Putamen (tissue), 1 donor: ENCODE data around the gene DCP1B.

Experiments
- DNase-seq: peaks from one replicate; pipeline ENCODE4 v3.0.0-alpha.2; 2016; ENCODE audit warnings: low spot score

DCP1B gene

GRCh38 chr12:2017546-2018337 lies 13.5 kb upstream of the DCP1B start:
- DNase-seq = no peak

DNA sequence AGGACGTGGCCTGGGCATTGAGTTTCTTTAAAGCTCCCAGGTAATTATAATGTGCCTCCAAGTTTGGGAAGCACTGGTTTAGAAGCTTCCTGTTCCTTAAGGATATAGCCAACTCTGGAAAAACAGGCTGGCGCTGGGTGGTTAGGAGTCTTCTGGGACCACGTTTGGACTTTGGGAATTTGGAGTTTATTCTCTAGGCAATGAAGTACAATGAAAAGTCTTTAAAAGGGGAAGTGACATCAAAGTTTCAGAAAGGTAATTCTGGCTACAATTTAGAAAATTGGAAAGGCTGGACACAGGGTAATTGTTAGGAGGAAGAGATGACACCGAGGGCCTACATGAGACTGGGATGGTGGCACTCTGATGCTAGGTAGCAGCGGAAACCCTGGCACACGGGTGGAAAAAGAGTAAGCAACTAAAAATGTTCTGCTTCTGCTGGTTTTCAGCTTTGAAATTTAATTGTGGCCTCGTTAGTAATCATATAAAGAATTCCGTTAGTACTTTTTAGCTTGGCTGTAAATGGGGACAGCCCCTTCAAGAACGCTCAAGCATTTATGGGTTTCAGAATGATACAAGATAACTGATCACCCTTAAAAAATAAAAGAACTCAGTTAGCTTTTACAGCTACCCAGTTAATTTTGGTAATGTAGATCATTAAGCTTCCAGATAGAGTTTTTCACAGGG lies 12.7 kb upstream of the DCP1B start:
- no peak for DNase-seq

DNA sequence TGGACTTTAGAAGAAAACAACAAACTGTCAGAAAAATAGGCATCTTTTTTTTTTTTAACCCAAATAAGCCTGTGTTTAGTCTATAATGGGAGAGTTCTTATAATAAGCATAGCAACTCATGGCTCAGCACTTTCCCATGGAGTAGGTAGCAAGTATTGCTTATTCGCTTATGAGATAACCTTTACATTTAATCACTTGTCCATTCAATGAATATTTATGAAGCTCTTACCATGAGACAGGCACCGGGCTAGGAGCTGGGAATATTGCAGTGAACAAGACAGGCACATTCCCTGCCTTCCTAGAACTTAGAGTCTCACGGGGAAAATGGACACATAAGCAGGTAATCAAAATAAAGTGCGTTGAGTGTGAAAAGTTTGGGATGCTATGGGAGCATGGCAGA lies 10.0 kb upstream of the DCP1B start:
- no peak for DNase-seq

- DNase-seq = peak; percentile 42
These were observed 9.4 kb upstream of the DCP1B start for GRCh38 chr12:2013527-2014223.

- no peak for DNase-seq
These were observed 8.8 kb upstream of the DCP1B start for GRCh38 chr12:2013086-2013485.

DNA sequence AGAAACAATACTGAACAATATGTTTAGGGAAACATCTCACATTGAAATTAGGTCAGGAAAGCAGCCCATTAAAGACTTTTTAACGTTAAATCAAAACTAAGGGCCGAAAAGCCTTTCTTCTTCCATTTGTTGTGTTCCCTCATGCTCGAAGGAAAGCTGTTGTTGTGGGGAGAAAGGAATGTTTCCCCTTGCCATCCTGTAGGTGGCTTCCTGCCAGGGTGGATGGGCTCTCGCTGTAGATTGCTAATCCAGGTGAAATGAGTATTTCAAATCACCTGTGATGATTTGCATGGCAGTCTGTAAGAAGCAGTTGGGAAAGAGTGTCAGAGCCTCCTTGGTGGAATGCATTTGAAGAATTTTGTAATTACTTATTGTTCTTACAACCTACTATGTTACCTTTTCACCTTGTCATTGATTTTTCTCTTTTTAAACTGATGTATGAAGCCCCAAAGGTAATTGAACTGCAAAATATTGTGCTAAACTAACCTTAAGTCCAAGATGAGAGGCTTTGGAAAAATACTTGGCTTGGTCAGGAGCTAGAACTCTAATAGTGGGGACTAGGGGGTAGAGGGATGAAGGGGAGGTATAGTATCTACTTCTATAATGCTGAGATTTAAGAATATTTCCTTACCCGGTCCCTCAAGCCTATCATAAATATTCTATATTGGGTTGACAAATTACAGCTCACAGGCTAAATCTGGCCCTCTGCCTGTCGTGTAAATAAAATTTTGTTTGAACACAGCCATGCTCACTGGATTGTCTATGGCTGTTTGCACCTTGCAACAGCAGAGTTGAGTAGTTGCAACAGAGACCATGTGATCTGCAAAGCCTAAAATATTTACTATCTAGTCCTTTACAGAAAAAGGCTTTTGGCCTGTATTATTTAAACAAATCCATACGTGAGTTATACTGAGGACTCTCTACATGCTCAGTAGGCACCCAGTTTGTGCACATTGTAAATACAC lies 7.7 kb upstream of the DCP1B start:
- no peak for DNase-seq

DNA sequence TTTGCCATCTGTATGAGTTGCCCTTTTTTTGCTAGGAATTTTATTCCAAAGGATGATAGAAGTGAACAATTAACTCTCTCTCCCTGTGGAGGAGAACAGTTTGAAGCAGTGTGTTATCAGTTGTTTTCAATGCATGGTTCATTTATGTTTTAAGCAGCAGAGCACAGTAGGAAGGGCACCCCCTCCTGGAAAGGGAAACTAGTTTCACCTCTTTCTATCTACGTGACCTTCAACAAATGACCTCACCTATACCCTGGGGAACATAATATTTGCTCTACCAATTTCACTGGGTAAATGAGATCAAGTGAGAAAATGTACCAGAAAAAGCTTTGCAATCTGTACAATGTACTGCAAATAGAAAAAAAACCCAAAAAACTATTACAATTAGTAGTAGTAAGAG lies 5.4 kb upstream of the DCP1B start:
- no peak for DNase-seq

DNA sequence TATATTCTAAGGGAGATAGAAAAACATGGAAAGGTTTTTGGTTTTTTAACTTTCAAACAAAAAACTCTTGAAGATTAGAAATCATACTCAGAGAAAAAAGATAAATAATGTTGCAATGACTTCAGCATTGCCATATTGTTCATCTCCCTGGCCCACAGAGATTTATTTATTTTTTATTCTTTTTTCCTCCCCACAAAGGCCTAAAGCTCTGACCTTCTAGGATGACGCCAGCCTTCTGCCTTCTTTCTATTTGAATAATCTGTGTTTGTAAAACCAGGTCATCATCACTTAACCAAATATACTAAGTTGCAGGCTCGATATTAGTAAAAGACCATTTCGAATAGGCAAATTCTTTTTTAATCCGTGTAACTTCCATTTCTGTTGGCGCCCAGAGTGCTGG lies 4.4 kb upstream of the DCP1B start:
- DNase-seq = no peak

GRCh38 chr12:2003676-2004112 lies 563 bp downstream of the DCP1B start:
- DNase-seq = no peak

DNA sequence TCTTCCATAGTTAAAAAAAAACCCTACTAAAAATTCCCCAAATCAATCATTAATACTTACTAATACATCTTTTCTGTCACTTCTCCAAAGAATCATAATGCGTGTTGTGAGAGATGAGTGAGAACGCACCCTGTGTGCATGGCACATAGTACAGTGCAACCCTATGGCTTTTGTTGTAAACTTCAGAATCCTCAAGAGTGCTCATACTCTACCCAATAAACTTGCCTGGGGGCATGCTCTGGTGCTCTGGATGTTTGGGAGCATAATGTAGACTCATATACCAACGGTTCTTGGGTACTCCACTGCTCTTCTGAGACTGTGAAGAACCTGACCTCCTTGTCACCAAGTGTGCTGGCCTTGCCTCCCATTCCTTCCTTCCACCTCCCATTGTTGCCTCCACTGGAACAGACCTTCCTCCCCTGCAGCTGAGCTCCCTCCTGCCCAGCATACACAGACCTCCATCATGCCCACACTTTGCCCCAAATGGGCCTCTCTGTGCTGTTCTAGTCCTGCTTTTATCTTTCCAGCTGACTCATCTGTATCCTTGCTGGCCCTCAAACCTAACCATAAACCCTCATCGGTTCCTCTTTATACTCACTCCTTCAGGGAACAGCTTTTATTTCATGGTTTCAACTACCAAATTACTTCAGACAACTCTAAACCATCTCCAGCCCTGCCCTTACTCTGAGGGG lies 8.9 kb downstream of the DCP1B start:
- DNase-seq = no peak

GRCh38 chr12:1994429-1995143 lies 9.7 kb downstream of the DCP1B start:
- DNase-seq = peak; percentile 44

DNA sequence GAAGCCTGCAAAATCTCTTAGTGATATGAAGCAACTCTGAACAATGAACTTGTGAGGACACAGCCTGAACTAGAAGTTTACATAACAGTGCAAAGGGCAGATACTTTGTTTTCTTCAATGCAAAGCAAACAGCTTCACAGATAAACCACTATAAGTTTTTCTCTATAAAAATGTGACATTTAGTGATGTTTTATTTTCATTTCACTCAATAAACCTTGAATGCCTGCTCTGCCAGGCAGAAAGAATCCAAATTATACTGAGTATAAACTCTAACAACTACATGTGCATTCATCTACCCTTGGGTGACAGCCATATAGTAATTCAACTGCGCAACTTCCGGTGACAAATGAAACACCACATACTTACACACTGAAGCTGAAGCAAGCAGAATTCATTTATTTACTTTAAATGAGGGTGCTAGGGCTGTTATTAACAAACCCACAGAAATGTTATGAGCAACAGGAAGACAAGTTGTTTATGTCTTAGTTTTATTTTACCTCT lies 10.3 kb downstream of the DCP1B start:
- DNase-seq = no peak

- DNase-seq = no peak
These were observed 10.9 kb downstream of the DCP1B start for GRCh38 chr12:1993341-1993740.

DNA sequence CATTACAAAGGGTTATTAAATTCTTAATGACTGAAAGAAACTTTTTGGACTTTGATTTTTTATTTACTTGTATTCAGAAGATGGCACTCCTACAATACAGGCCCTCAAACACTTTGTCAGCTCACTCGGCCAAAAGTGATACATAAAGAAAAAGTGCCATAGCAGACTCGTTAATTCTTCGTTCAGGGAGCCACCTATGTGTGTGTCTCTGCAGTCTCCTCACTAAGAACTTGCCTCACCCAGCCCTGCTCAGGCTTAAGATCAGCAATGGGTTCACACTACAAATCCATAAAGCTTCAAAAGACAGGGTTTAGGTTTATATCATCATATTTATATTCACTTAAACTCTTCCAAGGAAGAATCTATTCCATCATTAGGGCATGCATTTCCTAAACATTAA lies 11.5 kb downstream of the DCP1B start:
- no peak for DNase-seq

DNA sequence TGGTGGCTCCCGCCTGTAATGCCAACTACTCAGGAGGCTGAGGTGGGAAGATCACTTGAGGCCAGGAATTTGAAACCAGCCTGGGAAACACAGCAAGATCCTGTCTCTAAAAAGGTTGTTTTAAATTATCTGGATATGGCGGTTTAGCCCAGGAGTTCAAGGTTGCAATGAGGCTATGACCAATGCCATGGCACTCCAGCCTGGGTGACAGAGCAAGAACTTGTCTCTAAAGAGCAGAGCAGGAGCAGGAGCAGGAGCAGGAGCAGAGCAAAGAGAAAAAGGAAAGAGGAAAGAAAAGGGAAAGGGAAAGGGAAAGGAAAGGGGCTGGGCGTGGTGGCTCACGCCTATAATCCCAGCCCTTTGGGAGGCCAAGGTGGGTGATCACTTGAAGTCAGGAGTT lies 15.1 kb downstream of the DCP1B start:
- DNase-seq = no peak

DNA sequence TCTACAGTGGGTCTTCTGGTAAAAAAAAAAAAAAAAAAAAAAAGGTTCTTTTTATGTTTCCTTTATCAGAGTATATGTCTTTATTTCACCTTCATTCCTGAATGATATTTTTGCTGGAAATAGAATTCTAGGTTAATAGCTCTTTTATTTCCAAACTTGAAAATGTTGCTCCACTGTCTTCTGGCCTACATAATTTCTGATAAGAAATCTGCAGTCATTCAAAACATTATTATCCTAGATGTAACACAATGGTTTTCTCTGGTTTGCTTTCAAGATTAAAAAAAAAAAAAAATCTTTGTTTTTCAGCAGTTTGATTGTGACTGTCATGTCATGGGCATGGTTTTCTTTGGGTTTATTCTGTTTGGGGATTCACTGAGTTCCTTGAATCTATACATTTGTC lies 19.5 kb downstream of the DCP1B start:
- no peak for DNase-seq

DNA sequence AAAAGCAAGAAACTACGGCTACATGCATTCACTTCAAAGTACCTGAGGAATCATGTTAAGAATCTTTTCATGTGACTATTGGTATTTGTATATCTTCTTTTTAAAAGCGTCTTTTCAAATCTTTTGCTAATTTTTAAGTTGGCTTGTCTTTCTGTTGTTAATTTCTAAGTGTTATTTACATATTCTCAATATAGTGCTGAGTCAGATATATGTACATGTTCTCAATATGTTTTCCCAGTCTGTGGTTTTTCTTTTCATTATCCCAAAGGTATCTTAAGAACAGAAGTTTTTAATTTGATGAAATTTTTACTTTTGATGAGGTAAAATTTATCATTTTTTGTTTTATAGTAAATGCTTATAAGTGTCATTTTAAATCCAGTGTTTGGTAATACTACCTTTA lies 24.0 kb downstream of the DCP1B start:
- DNase-seq = no peak

DNA sequence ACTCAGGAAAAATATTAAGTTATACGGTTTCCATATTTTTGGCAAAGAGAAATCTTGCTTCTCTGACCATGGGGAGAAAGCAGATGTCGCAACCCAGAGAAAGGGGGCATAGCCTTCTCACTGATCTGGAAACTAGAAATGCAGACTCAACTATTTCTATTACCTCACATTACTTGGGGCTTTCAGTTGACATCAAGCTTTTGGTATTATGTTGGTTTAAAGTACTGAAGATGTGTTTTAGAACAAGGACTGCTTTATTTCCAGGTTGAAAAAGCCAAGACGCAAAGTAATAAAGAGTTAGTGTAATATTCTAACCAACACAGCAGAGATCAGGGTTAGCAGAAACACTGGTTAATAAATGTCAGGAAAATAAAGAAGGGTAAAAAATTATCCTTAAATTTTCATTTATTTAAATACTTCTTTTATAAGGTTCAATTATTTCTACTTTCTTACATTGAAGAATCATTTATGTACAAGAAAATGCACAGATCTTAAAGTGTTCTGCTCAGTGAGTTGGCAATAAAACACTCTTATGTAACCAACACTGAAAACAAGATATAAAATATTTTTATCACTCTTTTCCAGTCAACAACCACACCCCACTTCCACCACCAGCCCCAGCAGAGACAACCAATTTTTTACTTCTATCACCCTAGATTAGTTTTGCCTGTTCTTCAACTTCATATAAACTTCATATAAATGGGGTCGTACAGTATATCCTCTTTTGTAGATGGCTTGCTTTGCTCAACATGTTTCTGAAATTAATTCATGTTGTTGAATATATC lies 26.0 kb downstream of the DCP1B start:
- no peak for DNase-seq

GRCh38 chr12:1977588-1977987 lies 26.7 kb downstream of the DCP1B start:
- DNase-seq = no peak

DNA sequence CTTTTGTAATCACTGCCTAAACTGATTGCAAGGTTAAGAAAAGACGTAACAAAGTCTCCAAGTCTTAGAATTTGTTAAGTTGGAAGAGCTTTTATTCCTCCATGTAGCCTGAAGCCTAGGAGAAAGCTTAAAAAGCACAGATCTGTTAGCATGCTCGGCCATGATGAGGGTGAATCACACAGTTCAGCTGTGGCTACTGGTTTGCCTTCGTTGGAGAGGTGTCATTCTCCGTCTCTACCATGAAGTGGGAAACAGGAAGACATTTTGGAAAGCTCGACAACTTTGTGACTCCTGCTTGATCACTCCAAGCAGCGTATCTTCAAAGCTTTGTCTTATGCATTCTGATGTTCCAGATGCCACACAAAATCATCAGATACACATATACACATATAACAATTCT lies 27.1 kb downstream of the DCP1B start:
- DNase-seq = no peak
